ENCODE data around the gene LSR.
"Not testable (repeated sequence)": the region's sequence is repeated elsewhere in the genome, so short reads cannot be mapped to it uniquely, and the experiment has no call there.

Gene LSR

GRCh38 chr19:35228177-35228930, 20.4 kb upstream of the LSR start, which contains the start of gene FAM187B:
TSS of gene FAM187B (minus strand) at chr19:35228739. CDS start at chr19:35228680, 59 bp downstream.
- DNase-seq: no peak
- peaks cover 4% of the 10 kb centered on the region for H3K4me1 ChIP-seq (ENCODE audit: control insufficient read depth, insufficient read depth, low read length, poor library complexity, severe bottlenecking)

GRCh38 chr19:35229601-35230000, 19.2 kb upstream of the LSR start:
- H3K27ac ChIP-seq (ENCODE audit: insufficient read depth, low read length, poor library complexity, severe bottlenecking): no peak overlapping the region
- H3K36me3 ChIP-seq (ENCODE audit: control insufficient read depth, insufficient read depth, low read length): no peaks in the 10 kb centered on the region
- no peaks in the 10 kb centered on the region for H3K27me3 ChIP-seq (replicated peaks; ENCODE audit: control insufficient read depth, insufficient read depth, low read length, poor library complexity, severe bottlenecking)
- DNase-seq: no peak
- no peaks in the 10 kb centered on the region for H3K4me1 ChIP-seq (ENCODE audit: control insufficient read depth, insufficient read depth, low read length, poor library complexity, severe bottlenecking)
- no peak overlapping the region for H3K4me3 ChIP-seq (ENCODE audit: insufficient read depth, low read depth, low read length, poor library complexity, severe bottlenecking)
- no peaks in the 10 kb centered on the region for H3K9me3 ChIP-seq (ENCODE audit: control insufficient read depth, low read length)

More at GRCh38 chr19:35228177-35228930, 20.4 kb upstream of the LSR start, which contains the start of gene FAM187B:
- Histone ChIP-seq H3K36me3 (ENCODE audit: control insufficient read depth, insufficient read depth, low read length) (no peaks in the 10 kb centered on the region), H3K27ac (ENCODE audit: insufficient read depth, low read length, poor library complexity, severe bottlenecking) (no peak within 1 kb of the TSS), H3K9me3 (ENCODE audit: control insufficient read depth, low read length) (no peaks in the 10 kb centered on the region), H3K4me3 (ENCODE audit: insufficient read depth, low read depth, low read length, poor library complexity, severe bottlenecking) (no peak within 1 kb of the TSS), H3K27me3 (replicated peaks; ENCODE audit: control insufficient read depth, insufficient read depth, low read length, poor library complexity, severe bottlenecking) (no peaks in the 10 kb centered on the region)

- DNase-seq: no peak
- H3K36me3 ChIP-seq (ENCODE audit: control insufficient read depth, insufficient read depth, low read length): no peaks in the 10 kb centered on the region
- H3K9me3 ChIP-seq (ENCODE audit: control insufficient read depth, low read length): no peaks in the 10 kb centered on the region
- H3K27me3 ChIP-seq (replicated peaks; ENCODE audit: control insufficient read depth, insufficient read depth, low read length, poor library complexity, severe bottlenecking): no peaks in the 10 kb centered on the region
- no peaks in the 10 kb centered on the region for H3K4me1 ChIP-seq (ENCODE audit: control insufficient read depth, insufficient read depth, low read length, poor library complexity, severe bottlenecking)
- no peak overlapping the region for H3K4me3 ChIP-seq (ENCODE audit: insufficient read depth, low read depth, low read length, poor library complexity, severe bottlenecking)
- no peak overlapping the region for H3K27ac ChIP-seq (ENCODE audit: insufficient read depth, low read length, poor library complexity, severe bottlenecking)
These were observed 16.7 kb upstream of the LSR start for GRCh38 chr19:35231956-35232645.

GRCh38 chr19:35232912-35233311, 15.9 kb upstream of the LSR start:
- no peaks in the 10 kb centered on the region for H3K36me3 ChIP-seq (ENCODE audit: control insufficient read depth, insufficient read depth, low read length)
- no peak for DNase-seq
- H3K4me1 ChIP-seq (ENCODE audit: control insufficient read depth, insufficient read depth, low read length, poor library complexity, severe bottlenecking): no peaks in the 10 kb centered on the region
- H3K27ac ChIP-seq (ENCODE audit: insufficient read depth, low read length, poor library complexity, severe bottlenecking): no peak overlapping the region
- H3K27me3 ChIP-seq (replicated peaks; ENCODE audit: control insufficient read depth, insufficient read depth, low read length, poor library complexity, severe bottlenecking): no peaks in the 10 kb centered on the region
- H3K4me3 ChIP-seq (ENCODE audit: insufficient read depth, low read depth, low read length, poor library complexity, severe bottlenecking): no peak overlapping the region
- H3K9me3 ChIP-seq (ENCODE audit: control insufficient read depth, low read length): no peaks in the 10 kb centered on the region

GRCh38 chr19:35236638-35237400, 12.0 kb upstream of the LSR start:
- H3K36me3 ChIP-seq (ENCODE audit: control insufficient read depth, insufficient read depth, low read length): no peaks in the 10 kb centered on the region
- H3K4me1 ChIP-seq (ENCODE audit: control insufficient read depth, insufficient read depth, low read length, poor library complexity, severe bottlenecking): peaks cover 10% of the 10 kb centered on the region
- no peak overlapping the region for H3K4me3 ChIP-seq (ENCODE audit: insufficient read depth, low read depth, low read length, poor library complexity, severe bottlenecking)
- H3K27ac ChIP-seq (ENCODE audit: insufficient read depth, low read length, poor library complexity, severe bottlenecking): no peak overlapping the region
- no peaks in the 10 kb centered on the region for H3K27me3 ChIP-seq (replicated peaks; ENCODE audit: control insufficient read depth, insufficient read depth, low read length, poor library complexity, severe bottlenecking)
- DNase-seq: no peak
- no peaks in the 10 kb centered on the region for H3K9me3 ChIP-seq (ENCODE audit: control insufficient read depth, low read length)

- H3K27ac ChIP-seq (ENCODE audit: insufficient read depth, low read length, poor library complexity, severe bottlenecking); H3K4me3 ChIP-seq (ENCODE audit: insufficient read depth, low read depth, low read length, poor library complexity, severe bottlenecking); H3K27me3 ChIP-seq (replicated peaks; ENCODE audit: control insufficient read depth, insufficient read depth, low read length, poor library complexity, severe bottlenecking); H3K36me3 ChIP-seq (ENCODE audit: control insufficient read depth, insufficient read depth, low read length); H3K9me3 ChIP-seq (ENCODE audit: control insufficient read depth, low read length); H3K4me1 ChIP-seq (ENCODE audit: control insufficient read depth, insufficient read depth, low read length, poor library complexity, severe bottlenecking); DNase-seq: not testable (repeated sequence)
These were observed 9.2 kb upstream of the LSR start for GRCh38 chr19:35239597-35239996.

GRCh38 chr19:35240327-35240726, 8.5 kb upstream of the LSR start:
- Histone ChIP-seq H3K4me1 (ENCODE audit: control insufficient read depth, insufficient read depth, low read length, poor library complexity, severe bottlenecking) (peaks cover 10% of the 10 kb centered on the region), H3K9me3 (ENCODE audit: control insufficient read depth, low read length) (no peaks in the 10 kb centered on the region), H3K36me3 (ENCODE audit: control insufficient read depth, insufficient read depth, low read length) (no peaks in the 10 kb centered on the region), H3K27me3 (replicated peaks; ENCODE audit: control insufficient read depth, insufficient read depth, low read length, poor library complexity, severe bottlenecking) (no peaks in the 10 kb centered on the region), H3K4me3 (ENCODE audit: insufficient read depth, low read depth, low read length, poor library complexity, severe bottlenecking) (no peak overlapping the region), H3K27ac (ENCODE audit: insufficient read depth, low read length, poor library complexity, severe bottlenecking) (peak overlapping the region; percentile 60)
- DNase-seq: peak in 1 of 3 donors; percentile 30

GRCh38 chr19:35241417-35241816, 7.4 kb upstream of the LSR start:
- Histone ChIP-seq H3K27ac (ENCODE audit: insufficient read depth, low read length, poor library complexity, severe bottlenecking) (no peak overlapping the region), H3K4me1 (ENCODE audit: control insufficient read depth, insufficient read depth, low read length, poor library complexity, severe bottlenecking) (peaks cover 10% of the 10 kb centered on the region), H3K36me3 (ENCODE audit: control insufficient read depth, insufficient read depth, low read length) (no peaks in the 10 kb centered on the region), H3K9me3 (ENCODE audit: control insufficient read depth, low read length) (no peaks in the 10 kb centered on the region), H3K27me3 (replicated peaks; ENCODE audit: control insufficient read depth, insufficient read depth, low read length, poor library complexity, severe bottlenecking) (no peaks in the 10 kb centered on the region), H3K4me3 (ENCODE audit: insufficient read depth, low read depth, low read length, poor library complexity, severe bottlenecking) (no peak overlapping the region)
- no peak for DNase-seq

- Histone ChIP-seq H3K27me3 (replicated peaks; ENCODE audit: control insufficient read depth, insufficient read depth, low read length, poor library complexity, severe bottlenecking) (no peaks in the 10 kb centered on the region), H3K36me3 (ENCODE audit: control insufficient read depth, insufficient read depth, low read length) (no peaks in the 10 kb centered on the region), H3K4me3 (ENCODE audit: insufficient read depth, low read depth, low read length, poor library complexity, severe bottlenecking) (no peak overlapping the region), H3K9me3 (ENCODE audit: control insufficient read depth, low read length) (no peaks in the 10 kb centered on the region), H3K4me1 (ENCODE audit: control insufficient read depth, insufficient read depth, low read length, poor library complexity, severe bottlenecking) (peaks cover 26% of the 10 kb centered on the region), H3K27ac (ENCODE audit: insufficient read depth, low read length, poor library complexity, severe bottlenecking) (no peak overlapping the region)
- no peak for DNase-seq
These were observed 2.2 kb upstream of the LSR start for GRCh38 chr19:35246466-35247092.

Measured in effector memory CD4-positive, alpha-beta T cell (primary cell).